ENCODE results near the gene LSM14B. TPM values are rescaled to one million over a fixed set of nuclear protein-coding genes. Genes with fewer than 3 reads are reported as not detected.

Gene LSM14B
- total and polyA plus RNA-seq, 3 donors from 2014 or later: 91.0 to 137 (median 116) TPM

DNA sequence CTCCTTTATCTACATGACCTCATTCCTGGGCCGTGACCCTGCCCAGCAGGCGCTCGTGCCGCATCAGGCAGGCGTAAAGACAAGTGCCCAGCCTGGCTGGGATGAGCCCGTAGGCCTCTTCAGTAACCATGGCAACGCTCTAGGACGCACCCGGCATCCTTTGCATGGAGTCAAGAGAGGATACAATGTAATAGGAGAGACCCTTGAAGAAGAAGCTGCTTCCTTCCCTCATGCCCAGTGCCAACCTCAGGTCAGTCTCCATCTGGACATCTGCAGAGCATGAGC lies 5.0 kb upstream of the LSM14B start:
- 23% methylated on average over 9 of the region's 9 CpGs; no CpG with 5 or more reads in 1 of the 2 donors for WGBS, 2 donors
- DNase-seq: peak; percentile 58
- Histone ChIP-seq H3K9me3 (no peaks in the 10 kb centered on the region), H3K27me3 (no peaks in the 10 kb centered on the region), H3K4me1 (peaks cover 4% of the 10 kb centered on the region), H3K4me3 (no peak overlapping the region), H3K36me3 (ENCODE audit: low read depth, missing control alignments) (no peaks in the 10 kb centered on the region), H3K27ac (no peak overlapping the region)
- TF ChIP-seq POLR2A (IDR thresholded peaks at IDR 0.05) (no peak), CTCF (IDR thresholded peaks at IDR 0.05) (no peak)
- intact Hi-C loops (cut with DNase I; ENCODE audit: low total_unique reads): no loop called here

- no peak for TF ChIP-seq CTCF (IDR thresholded peaks at IDR 0.05)
- no peak for TF ChIP-seq POLR2A (IDR thresholded peaks at IDR 0.05)
- H3K27me3 ChIP-seq: no peaks in the 10 kb centered on the region
- 45 to 66% methylated on average over 10 to 15 of the region's 15 CpGs for WGBS, 2 donors
- DNase-seq: peak; percentile 43
- peaks cover 4% of the 10 kb centered on the region for H3K4me1 ChIP-seq
- no peaks in the 10 kb centered on the region for H3K9me3 ChIP-seq
- no peak overlapping the region for H3K4me3 ChIP-seq
- H3K36me3 ChIP-seq (ENCODE audit: low read depth, missing control alignments): no peaks in the 10 kb centered on the region
- intact Hi-C loops (cut with DNase I; ENCODE audit: low total_unique reads): no loop called here
- no peak overlapping the region for H3K27ac ChIP-seq
Measured at GRCh38 chr20:62117658-62118057, 4.6 kb upstream of the LSM14B start.

DNA sequence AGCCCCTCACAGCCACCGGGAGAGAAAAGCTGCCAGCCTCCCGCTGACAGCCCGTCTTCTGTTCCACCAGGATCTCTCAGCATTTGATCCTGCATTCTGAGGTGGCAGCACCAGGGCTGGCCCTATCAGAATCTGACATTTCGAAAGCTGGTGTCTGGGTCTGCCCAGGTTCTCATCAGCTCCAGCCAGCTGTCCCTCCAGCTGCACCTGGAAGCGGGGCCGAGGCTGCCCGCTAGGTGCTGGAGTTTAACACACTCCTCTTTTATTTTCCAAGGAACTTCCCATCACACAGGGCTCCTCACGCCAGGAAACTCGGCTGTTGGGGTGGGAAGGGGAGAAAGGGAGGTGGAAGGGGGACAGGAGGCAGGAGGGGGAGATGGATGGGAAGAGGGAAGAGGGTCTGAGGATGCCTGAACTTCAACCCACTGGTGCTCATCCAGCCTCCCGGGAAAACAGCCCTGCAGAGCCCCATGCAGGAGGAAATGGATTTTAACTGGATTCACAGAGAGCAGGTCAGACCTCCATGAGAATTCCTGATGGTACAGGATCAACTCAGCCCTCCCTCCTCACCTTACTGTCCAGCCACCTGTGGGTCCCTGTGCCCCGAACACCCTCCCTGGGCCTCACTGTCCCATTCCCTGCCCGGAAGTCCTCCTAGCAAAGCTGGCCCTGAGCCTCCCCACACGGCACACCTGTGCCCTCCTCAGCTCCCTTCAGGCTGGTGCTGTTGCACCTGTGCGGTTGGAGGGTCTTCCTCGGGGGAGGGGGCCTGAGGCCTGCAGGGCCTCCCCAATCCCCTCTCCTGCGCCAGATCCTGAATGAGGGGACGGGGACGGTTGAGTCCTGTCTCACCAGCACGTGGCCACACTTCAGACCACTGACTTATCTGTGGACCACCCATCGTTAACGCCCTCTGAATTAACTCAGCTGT lies 3.9 kb upstream of the LSM14B start:
- no peak for DNase-seq
- Histone ChIP-seq H3K27me3 (no peaks in the 10 kb centered on the region), H3K4me3 (no peak overlapping the region), H3K9me3 (no peaks in the 10 kb centered on the region), H3K36me3 (ENCODE audit: low read depth, missing control alignments) (no peaks in the 10 kb centered on the region), H3K27ac (no peak overlapping the region), H3K4me1 (peaks cover 6% of the 10 kb centered on the region)
- 69 to 70% methylated on average over 17 to 21 of the region's 21 CpGs for WGBS, 2 donors
- intact Hi-C loops (cut with DNase I; ENCODE audit: low total_unique reads): no loop called here
- TF ChIP-seq CTCF (IDR thresholded peaks at IDR 0.05): no peak

GRCh38 chr20:62119115-62119514 lies 3.2 kb upstream of the LSM14B start:
- Histone ChIP-seq H3K4me3 (no peak overlapping the region), H3K27ac (no peak overlapping the region), H3K4me1 (peaks cover 14% of the 10 kb centered on the region), H3K36me3 (ENCODE audit: low read depth, missing control alignments) (no peaks in the 10 kb centered on the region), H3K9me3 (no peaks in the 10 kb centered on the region), H3K27me3 (no peaks in the 10 kb centered on the region)
- DNase-seq: no peak
- intact Hi-C loops (cut with DNase I; ENCODE audit: low total_unique reads): no loop called here
- no peak for TF ChIP-seq POLR2A (IDR thresholded peaks at IDR 0.05)
- no peak for TF ChIP-seq CTCF (IDR thresholded peaks at IDR 0.05)
- WGBS, 2 donors: 78 to 88% methylated on average over 5 of the region's 5 CpGs

Data from testis (tissue), 3 donors.